ENCODE measurements around the gene SH3BP5. TPM values are rescaled to one million over a fixed set of nuclear protein-coding genes. Genes with fewer than 3 reads are reported as not detected.

Gene SH3BP5
- total RNA-seq, 1 experiment from 2014 or later, result 13.9 TPM

- Histone ChIP-seq H3K4me1 (ENCODE audit: control insufficient read depth in 1 of 2, insufficient read depth in 2 of 2, low read length in 2 of 2) (peaks cover 3 to 7% of the 10 kb centered on the region in 2 experiments; a peak in 2 of 4 replicates), H3K9me2 (ENCODE audit: insufficient read depth) (no peaks in the 10 kb centered on the region), H2AFZ (ENCODE audit: low read depth, low read length, poor library complexity, severe bottlenecking) (no peak overlapping the region), H3K27ac (ENCODE audit: low read depth, low read length) (no peak overlapping the region), H3K9me3 (ENCODE audit: control insufficient read depth in 1 of 2, insufficient read depth in 1 of 2, low read depth in 1 of 2, low read length in 2 of 2) (no peaks in the 10 kb centered on the region), H3K27me3 (ENCODE audit: insufficient read depth, low read length) (no peaks in the 10 kb centered on the region), H3K79me2 (ENCODE audit: insufficient read depth, low read length) (no peaks in the 10 kb centered on the region), H3K4me2 (ENCODE audit: low read length) (no peak overlapping the region), H3K36me3 (ENCODE audit: control insufficient read depth in 1 of 2, insufficient read depth in 2 of 2, low read length in 2 of 2) (no peaks in the 10 kb centered on the region), H4K20me1 (ENCODE audit: insufficient read depth) (no peaks in the 10 kb centered on the region), H3K9ac (ENCODE audit: low read length) (no peak overlapping the region), H3K4me3 (replicated peaks in 1 of 2; ENCODE audit: low read depth in 1 of 2, low read length in 2 of 2) (no peak overlapping the region)
- BruUV-seq (replicated peaks), result no TSS peak
- DNase-seq (ENCODE audit: low read depth, low spot score) (no peak), ATAC-seq (no peak)
- intact Hi-C loops (cut with micrococcal nuclease), result no loop called here
- ChIA-PET RAD21 (ENCODE audit: low non-redundant PET in 1 of 2, low total read pairs in 2 of 2, uncharacterized antibody in 2 of 2, unreplicated experiment in 2 of 2) (interaction anchor here in 1 of 2 experiments (0.7 kb wide), 1 partner anchor 181 kb away, joined by 3 read pairs; no protein-coding TSS in a partner anchor), CTCF (no interaction called here), POLR2A (no interaction called here)
- TF ChIP-seq YY1 (IDR thresholded peaks at IDR 0.05; ENCODE audit: extremely low read depth, insufficient replicate concordance, low read depth, low read length), result no peak
- no peak for TF ChIP-seq POLR2AphosphoS5 (IDR thresholded peaks at IDR 0.05; ENCODE audit: low read depth, low read length)
- TF ChIP-seq RAD21 (IDR thresholded peaks at IDR 0.05; ENCODE audit: low read depth), result no peak
- no peak for TF ChIP-seq ATF3 (IDR thresholded peaks at IDR 0.05)
- TF ChIP-seq SIN3A (IDR thresholded peaks at IDR 0.05; ENCODE audit: low read depth), result no peak
- TF ChIP-seq EGR1 (IDR thresholded peaks at IDR 0.05; ENCODE audit: low read depth), result no peak
- TF ChIP-seq ELF1 (IDR thresholded peaks at IDR 0.05; ENCODE audit: borderline replicate concordance, low read depth), result no peak
- TF ChIP-seq JUND (IDR thresholded peaks at IDR 0.05), result no peak
- no peak for TF ChIP-seq ZBTB33 (IDR thresholded peaks at IDR 0.05; ENCODE audit: extremely low read depth, insufficient replicate concordance, low read length)
- no peak for TF ChIP-seq ZNF274 (IDR thresholded peaks at IDR 0.05; ENCODE audit: low read depth, low read length)
- TF ChIP-seq CTCF (IDR thresholded peaks at IDR 0.05 in 2 of 3, conservative IDR thresholded peaks at IDR 0.05 in 1 of 3; ENCODE audit: borderline replicate concordance in 1 of 3, insufficient read depth in 1 of 3, low read depth in 2 of 3, low read length in 2 of 3), result no peak
- no peak for TF ChIP-seq TCF7L2 (IDR thresholded peaks at IDR 0.05; ENCODE audit: borderline replicate concordance, extremely low read depth, insufficient read depth, insufficient read length)
- TF ChIP-seq SP1 (IDR thresholded peaks at IDR 0.05; ENCODE audit: low read depth), result no peak
- TF ChIP-seq FOSL1 (IDR thresholded peaks at IDR 0.05; ENCODE audit: low read depth), result no peak
- TF ChIP-seq EZH2phosphoT487 (IDR thresholded peaks at IDR 0.05; ENCODE audit: borderline replicate concordance), result no peak
- no peak for TF ChIP-seq EZH2 (IDR thresholded peaks at IDR 0.05)
- TF ChIP-seq POLR2A (IDR thresholded peaks at IDR 0.05; ENCODE audit: borderline replicate concordance, extremely low read depth, insufficient read depth, insufficient read length), result no peak
- no peak for TF ChIP-seq MAX (IDR thresholded peaks at IDR 0.05)
These were observed 42.7 kb downstream of the SH3BP5 start for GRCh38 chr3:15289661-15290060.
